ENCODE measurements around the gene CYP2A6.

GRCh38 chr19:40803857-40804782 is 46.1 kb downstream of the CYP2A6 start:
- TF ChIP-seq CTCF (conservative IDR thresholded peaks at IDR 0.05) (no peak), EZH2 (IDR thresholded peaks at IDR 0.05; ENCODE audit: low read depth) (no peak)

Measured in PC-9 (cell line).